Activated CD4-positive, alpha-beta memory T cell treated with anti-CD3 and anti-CD28 coated beads, Interleukin-2, amount 10 ng/mL, durations not matched to agents 7 days and 5 days (primary cell): Measurements from ENCODE around the gene DNLZ. TPM values are rescaled to one million over a fixed set of nuclear protein-coding genes. Genes with fewer than 3 reads are reported as not detected.
"Not testable (repeated sequence)": the region's sequence is repeated elsewhere in the genome, so short reads cannot be mapped to it uniquely, and the experiment has no call there.

Experiments
- CTCF ChIA-PET: fragments of 350-600 bp; sonication (Branson Sonifier 250); formaldehyde crosslinking; loops from one replicate; lab custom pipeline; 2021; ENCODE audit warnings: antibody characterized with exemption, inconsistent platforms; lab: Charles Lee
- POLR2A ChIA-PET: fragments of 350-600 bp; sonication (Branson Sonifier 250); formaldehyde crosslinking; loops from one replicate; lab custom pipeline; 2021; ENCODE audit warnings: antibody characterized with exemption; lab: Charles Lee
- DNase-seq: peaks from one replicate; pipeline ENCODE4 v3.0.0-alpha.2; 2020
- H3K27ac Mint-ChIP-seq: one replicate; pipeline ENCODE4 v1.8.0; 2021; ENCODE audit warnings: mild to moderate bottlenecking, mixed read lengths
- H3K27me3 Mint-ChIP-seq: one replicate; pipeline ENCODE4 v1.8.0; 2021; ENCODE audit warnings: mixed read lengths
- H3K36me3 Mint-ChIP-seq: one replicate; pipeline ENCODE4 v1.8.0; 2021; ENCODE audit warnings: low read depth, mixed read lengths
- H3K4me1 Mint-ChIP-seq: one replicate; pipeline ENCODE4 v1.8.0; 2021; ENCODE audit warnings: mixed read lengths
- H3K4me3 Mint-ChIP-seq: one replicate; pipeline ENCODE4 v1.8.0; 2021; ENCODE audit warnings: mild to moderate bottlenecking, mixed read lengths
- H3K9me3 Mint-ChIP-seq: one replicate; pipeline ENCODE4 v1.8.0; 2021; ENCODE audit warnings: mixed read lengths
- total RNA-seq, 2 experiments: library from RNA; stranded (reverse); gene quantifications; one replicate each; pipeline ENCODE4 v1.2.3, GENCODE V29; 2021

The DNLZ gene
- total RNA-seq, 2 experiments from 2014 or later = 11.5 TPM

DNA sequence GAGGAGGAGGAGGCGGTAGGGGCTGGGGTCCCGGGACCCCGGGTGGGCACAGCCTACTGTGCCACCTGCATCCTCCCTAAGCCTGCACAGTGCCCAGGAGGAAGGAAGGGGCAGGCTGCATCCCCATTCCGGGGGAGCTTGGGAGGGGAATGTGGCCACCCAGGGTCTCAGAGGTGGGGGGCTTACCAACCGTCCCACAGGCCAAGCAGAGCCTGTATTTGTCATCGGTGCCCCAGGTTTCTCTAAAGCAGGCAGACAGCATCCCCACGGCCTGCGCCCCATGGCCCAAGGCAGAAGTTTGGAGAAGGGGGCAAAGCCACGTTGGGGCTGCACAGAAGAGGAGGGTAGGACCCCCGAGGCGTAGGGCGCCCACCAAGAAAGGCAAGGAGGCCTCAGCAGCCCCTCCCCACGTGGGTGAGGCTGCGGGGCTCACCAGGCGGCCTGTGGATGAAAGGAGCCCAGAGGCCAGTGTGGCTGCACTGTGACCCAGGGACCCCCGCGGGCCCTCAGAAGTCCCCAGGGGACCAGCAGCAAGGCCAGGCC lies 36.7 kb downstream of the DNLZ start:
- Mint-ChIP-seq H3K4me1 (peaks cover 3% of the 10 kb centered on the region), H3K9me3 (no peaks in the 10 kb centered on the region), H3K27ac (no peak overlapping the region), H3K36me3 (no peaks in the 10 kb centered on the region), H3K27me3 (no peaks in the 10 kb centered on the region), H3K4me3 (peak overlapping the region; percentile 51)
- POLR2A ChIA-PET = interaction anchor here (1.1 kb wide), 1 partner anchor 36 kb away, joined by 3 read pairs; the partner anchor contains the start of gene DNLZ
- CTCF ChIA-PET = no interaction called here
- no peak for DNase-seq

DNA sequence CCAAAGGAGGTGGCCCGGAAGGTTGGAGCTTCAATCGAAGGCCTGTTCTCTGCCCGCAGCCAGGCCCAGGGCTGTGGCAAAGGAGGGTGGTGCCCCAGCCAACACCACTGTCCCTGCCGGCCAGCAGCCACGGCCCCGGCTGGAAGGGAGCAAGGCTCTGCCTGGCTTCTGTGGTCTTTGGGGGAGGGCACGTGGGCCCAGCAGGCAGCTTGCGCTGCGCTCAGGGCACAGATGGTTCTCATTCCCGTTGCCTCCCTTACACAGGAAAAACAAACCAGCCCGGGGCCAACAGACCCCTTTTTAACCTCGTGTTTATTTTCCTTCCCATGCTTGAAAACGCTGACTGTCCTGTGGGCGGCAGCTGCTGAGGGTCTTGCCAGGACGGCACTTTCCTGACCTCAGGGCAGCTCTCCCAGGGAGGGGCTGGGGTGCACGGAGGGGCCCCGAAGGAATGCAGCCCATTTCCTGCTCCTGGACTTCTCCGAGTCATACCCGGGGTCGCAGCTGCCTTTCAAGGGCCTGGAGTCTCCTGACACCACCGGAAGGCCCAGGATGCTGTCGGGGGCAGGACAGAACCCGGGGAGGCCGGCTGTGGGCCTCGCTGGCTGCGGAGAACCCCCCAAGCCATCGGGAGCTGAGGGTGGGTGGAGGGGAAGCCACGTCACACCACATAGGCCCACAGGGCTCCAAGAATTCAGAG lies 37.3 kb downstream of the DNLZ start:
- no peak overlapping the region for H3K27ac Mint-ChIP-seq
- H3K4me3 Mint-ChIP-seq = peak overlapping the region; percentile 51
- no peaks in the 10 kb centered on the region for H3K36me3 Mint-ChIP-seq
- no peak for DNase-seq
- ChIA-PET POLR2A (no interaction called here), CTCF (no interaction called here)
- no peaks in the 10 kb centered on the region for H3K27me3 Mint-ChIP-seq
- H3K9me3 Mint-ChIP-seq = no peaks in the 10 kb centered on the region
- H3K4me1 Mint-ChIP-seq = peaks cover 3% of the 10 kb centered on the region

DNA sequence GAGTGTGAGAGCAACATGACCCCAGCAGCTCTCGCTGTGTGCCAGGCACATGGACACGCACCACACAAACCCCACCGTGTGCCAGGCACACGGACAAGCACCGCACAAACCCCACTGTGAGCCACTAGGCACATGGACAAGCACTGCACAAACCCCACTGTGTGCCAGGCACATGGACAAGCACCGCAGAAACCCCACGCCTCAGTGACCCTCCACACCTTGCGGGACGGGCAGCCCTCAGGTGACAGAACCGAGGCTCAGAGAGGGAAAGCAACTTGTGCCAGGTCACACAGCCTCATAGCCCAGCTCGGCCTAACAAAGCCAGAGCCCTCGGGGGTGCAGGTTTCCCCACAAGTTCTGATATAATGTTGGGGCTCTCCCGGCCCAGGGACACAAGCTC lies 38.2 kb downstream of the DNLZ start:
- Mint-ChIP-seq H3K4me3 (no peak overlapping the region), H3K27ac (no peak overlapping the region), H3K9me3 (no peaks in the 10 kb centered on the region), H3K4me1 (peaks cover 3% of the 10 kb centered on the region), H3K36me3 (no peaks in the 10 kb centered on the region), H3K27me3 (no peaks in the 10 kb centered on the region)
- ChIA-PET POLR2A (interaction anchor here (2.2 kb wide), 1 partner anchor 38 kb away, joined by 6 read pairs; the partner anchor contains the start of gene DNLZ), CTCF (no interaction called here)
- no peak for DNase-seq

DNA sequence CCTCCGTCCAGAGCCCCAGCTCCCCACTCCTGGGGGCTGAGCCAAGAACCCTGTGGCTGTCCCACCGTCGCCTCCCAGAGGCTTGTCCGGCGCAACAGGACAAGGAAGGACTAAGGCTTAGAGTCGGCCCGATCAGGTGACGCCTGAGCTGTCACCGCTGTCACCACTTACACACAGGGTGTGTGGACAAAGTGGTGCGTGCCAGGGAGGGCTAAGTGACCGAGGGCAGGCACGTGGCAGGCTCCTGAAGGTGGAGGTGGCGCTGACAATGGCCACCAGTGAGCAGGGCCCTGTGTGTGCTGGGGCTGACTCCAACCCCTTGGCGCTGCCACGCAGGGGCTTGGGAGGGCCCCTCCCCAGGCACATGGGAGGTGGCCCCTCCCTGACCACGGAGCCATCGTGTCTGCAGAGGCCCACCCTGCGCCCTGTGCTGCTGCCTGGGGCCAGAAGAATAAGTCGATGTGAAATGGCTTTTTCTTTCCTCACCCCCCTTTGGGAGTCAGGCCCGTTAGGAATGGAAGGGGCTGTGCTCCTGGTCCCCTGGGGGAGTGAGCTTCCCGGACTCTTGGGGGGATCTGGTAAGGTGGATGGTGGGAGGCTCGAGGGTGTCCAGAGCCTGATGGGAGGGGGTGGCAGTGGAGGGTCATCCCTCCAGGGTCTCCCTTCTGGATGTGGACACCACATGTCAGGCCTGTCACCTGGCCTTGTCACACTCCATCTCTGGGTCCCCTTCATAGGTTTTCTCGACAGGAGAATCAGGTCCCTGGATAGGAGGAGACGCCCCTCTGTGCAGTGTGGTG lies 38.8 kb downstream of the DNLZ start:
- Mint-ChIP-seq H3K36me3 (no peaks in the 10 kb centered on the region), H3K9me3 (no peaks in the 10 kb centered on the region), H3K27me3 (no peaks in the 10 kb centered on the region), H3K4me1 (peaks cover 3% of the 10 kb centered on the region), H3K27ac (no peak overlapping the region), H3K4me3 (no peak overlapping the region)
- ChIA-PET CTCF (no interaction called here), POLR2A (interaction anchor here (2.2 kb wide), 1 partner anchor 39 kb away, joined by 6 read pairs; the partner anchor contains the start of gene DNLZ)
- DNase-seq = no peak

DNA sequence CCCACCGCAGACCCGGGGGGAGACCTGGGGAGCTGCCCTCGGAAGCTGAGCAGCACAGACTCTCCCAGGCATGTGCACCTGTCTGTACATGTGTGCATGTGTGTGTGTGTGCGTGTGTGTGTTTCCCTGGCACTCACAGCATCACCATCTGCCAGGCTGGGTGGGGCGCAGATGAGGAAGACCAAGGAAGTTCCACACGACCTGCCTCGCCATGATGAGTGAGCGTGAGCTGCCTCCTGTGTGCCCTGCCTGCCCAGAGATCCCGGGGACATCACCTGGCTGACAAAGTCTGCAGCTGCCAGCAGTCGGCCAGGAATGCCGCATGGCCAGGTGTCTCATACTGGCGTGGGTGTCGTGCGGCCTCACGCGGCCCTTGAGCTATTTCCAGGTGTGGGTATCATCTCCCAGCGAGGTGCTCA lies 40.2 kb downstream of the DNLZ start:
- Mint-ChIP-seq H3K27me3 (no peaks in the 10 kb centered on the region), H3K9me3 (no peaks in the 10 kb centered on the region), H3K4me3 (no peak overlapping the region), H3K27ac (no peak overlapping the region), H3K4me1 (no peaks in the 10 kb centered on the region), H3K36me3 (no peaks in the 10 kb centered on the region)
- ChIA-PET POLR2A (interaction anchor here (2.2 kb wide), 1 partner anchor 40 kb away, joined by 6 read pairs; the partner anchor contains the start of gene DNLZ), CTCF (no interaction called here)
- DNase-seq = no peak

DNA sequence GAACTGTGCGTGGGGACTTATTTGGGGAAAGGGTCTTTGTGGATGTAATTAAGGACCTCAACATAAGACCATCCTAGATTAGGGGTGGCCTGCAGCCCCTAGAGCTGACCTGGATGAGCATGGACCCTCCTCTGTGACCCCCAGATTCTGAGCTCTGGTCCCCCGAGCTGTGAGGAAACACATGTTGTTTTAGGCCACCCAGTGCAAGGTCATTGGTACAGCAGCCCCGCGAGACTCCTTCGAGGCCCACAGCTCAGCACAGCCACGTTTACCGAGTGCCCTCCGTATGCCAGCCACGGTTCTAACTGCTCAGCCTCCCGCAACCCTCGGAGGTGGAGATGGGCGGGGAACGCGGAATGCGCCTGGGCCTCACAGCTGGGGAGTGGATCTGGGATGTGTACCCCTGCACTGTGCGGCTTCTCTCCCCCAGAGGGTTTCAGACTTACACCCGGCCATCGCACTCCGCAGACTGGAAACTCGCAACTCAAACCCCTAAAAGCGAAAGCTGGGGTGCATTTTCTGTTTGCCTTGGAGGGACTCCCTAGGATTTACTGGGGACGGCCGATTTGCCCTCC lies 40.7 kb downstream of the DNLZ start:
- ChIA-PET CTCF (no interaction called here), POLR2A (interaction anchor here (2.2 kb wide), 1 partner anchor 41 kb away, joined by 6 read pairs; the partner anchor contains the start of gene DNLZ)
- Mint-ChIP-seq H3K9me3 (no peaks in the 10 kb centered on the region), H3K4me3 (no peak overlapping the region), H3K36me3 (no peaks in the 10 kb centered on the region), H3K27ac (no peak overlapping the region), H3K4me1 (no peaks in the 10 kb centered on the region), H3K27me3 (no peaks in the 10 kb centered on the region)
- DNase-seq = no peak

DNA sequence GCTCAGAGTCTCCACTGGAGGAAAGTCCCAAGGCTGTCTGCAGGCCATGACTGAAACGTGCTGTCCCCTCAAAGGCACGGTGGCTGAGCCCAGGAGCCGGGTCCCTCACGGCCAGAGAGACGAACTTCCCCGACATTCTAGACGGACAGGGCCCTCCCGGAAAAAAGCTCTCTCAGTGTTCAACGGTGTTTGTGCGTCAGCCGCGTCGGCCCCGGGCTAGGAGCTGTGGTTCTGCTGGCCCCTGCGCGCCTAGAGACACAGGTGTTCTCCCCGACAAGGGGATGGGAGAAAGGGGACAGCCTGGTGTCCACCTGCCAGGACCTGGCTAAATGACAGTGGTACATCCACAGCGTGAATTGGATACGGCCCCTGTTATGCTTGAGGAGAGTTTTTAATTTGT lies 42.0 kb downstream of the DNLZ start:
- POLR2A ChIA-PET = no interaction called here
- no peaks in the 10 kb centered on the region for H3K36me3 Mint-ChIP-seq
- no peak overlapping the region for H3K4me3 Mint-ChIP-seq
- CTCF ChIA-PET = interaction anchor here (0.7 kb wide), 2 partner anchors 79 to 173 kb away, joined by 3 to 4 read pairs; no protein-coding TSS in a partner anchor
- H3K9me3 Mint-ChIP-seq = no peaks in the 10 kb centered on the region
- H3K27ac Mint-ChIP-seq = no peak overlapping the region
- no peak for DNase-seq
- H3K4me1 Mint-ChIP-seq = no peaks in the 10 kb centered on the region
- H3K27me3 Mint-ChIP-seq = no peaks in the 10 kb centered on the region

DNA sequence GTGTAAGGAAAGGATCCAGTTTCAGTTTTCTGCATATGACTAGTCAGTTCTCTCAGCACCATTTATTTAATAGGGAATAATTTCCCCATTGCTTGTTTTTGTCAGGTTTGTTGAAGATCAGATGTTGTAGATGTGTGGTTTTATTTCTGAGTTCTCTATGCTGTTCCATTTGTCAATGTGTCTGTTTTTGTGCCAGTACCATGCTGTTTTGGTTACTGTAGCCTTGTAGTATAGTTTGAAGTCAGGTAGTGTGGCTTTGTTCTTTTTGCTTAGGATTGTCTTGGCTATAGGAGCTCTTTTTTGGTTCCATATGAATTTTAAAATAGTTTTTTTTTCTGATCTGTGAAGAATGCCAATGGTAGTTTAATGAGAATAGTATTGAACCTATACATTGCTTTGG lies 42.6 kb downstream of the DNLZ start:
- CTCF ChIA-PET, H3K4me3 Mint-ChIP-seq, POLR2A ChIA-PET, H3K9me3 Mint-ChIP-seq, H3K27ac Mint-ChIP-seq, H3K4me1 Mint-ChIP-seq, H3K36me3 Mint-ChIP-seq, DNase-seq, H3K27me3 Mint-ChIP-seq: not testable (repeated sequence)

DNA sequence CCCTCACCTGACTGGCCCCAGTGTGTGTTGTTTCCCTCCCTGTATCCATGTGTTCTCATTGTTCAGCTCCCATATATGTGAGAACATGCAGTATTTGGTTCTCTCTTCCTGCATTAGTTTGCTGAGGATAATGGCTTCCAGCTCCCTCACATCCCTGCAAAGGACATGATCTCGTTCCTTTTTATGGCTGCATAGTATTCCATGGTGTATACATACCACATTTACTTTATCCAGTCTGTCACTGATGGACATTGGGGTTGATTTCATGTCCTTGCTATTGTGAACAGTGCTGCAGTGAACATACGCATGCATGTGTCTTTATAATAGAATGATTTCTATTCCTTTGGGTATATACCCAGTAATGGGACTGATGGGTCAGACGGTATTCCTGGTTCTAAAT lies 43.6 kb downstream of the DNLZ start:
- POLR2A ChIA-PET, H3K27ac Mint-ChIP-seq, H3K36me3 Mint-ChIP-seq, DNase-seq, H3K4me1 Mint-ChIP-seq, H3K27me3 Mint-ChIP-seq, H3K4me3 Mint-ChIP-seq, CTCF ChIA-PET: not testable (repeated sequence)
- peaks cover 16% of the 10 kb centered on the region for H3K9me3 Mint-ChIP-seq

DNA sequence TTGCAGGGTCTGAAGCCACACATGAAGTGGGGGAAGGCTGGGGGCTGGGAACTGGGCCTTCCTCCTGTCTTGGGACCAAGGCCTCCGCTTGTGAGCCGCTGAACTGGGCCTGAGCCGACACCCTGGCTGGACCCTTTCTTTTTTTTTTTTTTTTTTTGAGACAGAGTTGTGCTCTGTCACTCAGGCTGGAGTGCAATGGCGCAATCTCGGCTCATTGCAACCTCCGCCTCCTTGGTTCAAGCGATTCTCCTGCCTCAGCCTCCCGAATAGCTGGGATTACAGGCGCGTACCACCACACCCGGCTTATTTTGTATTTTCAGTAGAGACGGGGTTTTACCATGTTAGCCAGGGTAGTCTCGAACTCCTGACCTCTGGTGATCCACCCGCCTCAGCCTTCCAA lies 44.3 kb downstream of the DNLZ start:
- H3K4me1 Mint-ChIP-seq, H3K4me3 Mint-ChIP-seq, H3K27me3 Mint-ChIP-seq, CTCF ChIA-PET, H3K27ac Mint-ChIP-seq, DNase-seq, H3K36me3 Mint-ChIP-seq, POLR2A ChIA-PET: not testable (repeated sequence)
- H3K9me3 Mint-ChIP-seq = peaks cover 23% of the 10 kb centered on the region

DNA sequence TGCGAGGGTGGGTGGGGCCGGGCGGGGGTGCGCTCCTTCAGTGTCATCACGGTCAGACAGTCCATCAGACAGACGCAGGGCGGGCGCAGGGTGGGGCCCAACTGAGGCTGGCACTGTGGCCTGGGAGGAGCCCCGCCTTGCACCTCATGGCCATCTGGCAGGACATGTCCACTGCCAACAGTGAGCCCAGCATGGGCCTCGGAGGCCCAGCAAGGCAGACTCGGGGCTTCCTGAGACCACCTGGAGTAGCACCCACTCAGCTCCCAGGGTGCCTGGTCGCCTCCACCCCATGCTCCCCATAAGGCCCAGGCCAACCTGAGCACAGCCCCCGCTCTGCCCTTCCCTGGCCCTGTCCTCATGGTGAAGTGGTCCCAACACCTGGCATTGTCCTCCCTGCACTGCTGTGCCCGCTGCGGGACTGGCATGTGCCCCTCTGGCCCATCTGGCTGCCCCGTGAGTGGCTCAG lies 44.7 kb downstream of the DNLZ start:
- Mint-ChIP-seq H3K27me3 (no peaks in the 10 kb centered on the region), H3K4me1 (peaks cover 2% of the 10 kb centered on the region), H3K36me3 (peaks cover 9% of the 10 kb centered on the region), H3K4me3 (no peak overlapping the region), H3K27ac (no peak overlapping the region), H3K9me3 (peaks cover 23% of the 10 kb centered on the region)
- no peak for DNase-seq
- CTCF ChIA-PET = no interaction called here
- POLR2A ChIA-PET = no interaction called here

DNA sequence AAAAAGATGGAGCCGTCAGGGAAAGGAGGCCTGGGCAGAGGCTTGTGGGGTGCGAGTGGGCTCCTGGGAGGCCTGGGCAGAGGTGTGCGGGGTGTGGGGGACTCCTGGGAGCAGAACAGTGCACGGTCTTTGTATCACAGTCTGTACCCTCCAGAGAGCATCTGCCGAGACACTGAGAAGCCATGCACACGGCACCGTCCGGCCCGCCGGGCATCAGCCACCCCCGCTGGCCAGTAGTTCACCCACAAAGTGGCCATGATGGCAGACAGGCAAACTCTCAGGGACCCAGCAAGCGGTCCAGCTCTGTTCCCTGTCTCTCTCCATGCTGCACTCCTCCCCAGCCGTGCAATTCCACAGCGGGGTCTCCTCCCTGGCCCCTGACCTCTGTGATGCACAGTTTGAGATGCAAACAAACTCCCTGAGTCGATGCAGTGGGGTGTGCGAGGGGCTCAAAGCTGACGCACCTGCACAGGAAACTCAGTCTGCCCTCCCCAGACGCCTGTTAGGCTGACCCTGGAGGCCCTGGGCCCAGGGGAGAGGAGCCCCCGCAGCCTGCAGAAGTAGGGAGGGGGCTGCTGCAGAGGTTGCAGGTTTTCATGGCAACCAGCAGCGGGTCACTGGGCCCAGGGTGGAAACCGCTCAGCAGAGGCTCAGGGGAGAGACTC lies 45.3 kb downstream of the DNLZ start:
- CTCF ChIA-PET = no interaction called here

More for the DNA sequence above, 45.3 kb downstream of the DNLZ start:
- no peak for DNase-seq
- peaks cover 9% of the 10 kb centered on the region for H3K36me3 Mint-ChIP-seq
- H3K27ac Mint-ChIP-seq = no peak overlapping the region
- H3K27me3 Mint-ChIP-seq = no peaks in the 10 kb centered on the region
- peaks cover 23% of the 10 kb centered on the region for H3K9me3 Mint-ChIP-seq
- H3K4me3 Mint-ChIP-seq = no peak overlapping the region
- POLR2A ChIA-PET = no interaction called here
- peaks cover 2% of the 10 kb centered on the region for H3K4me1 Mint-ChIP-seq
